Mucosa of descending colon (tissue), 3 donors: ENCODE results near the gene SMNDC1. TPM values are rescaled to one million over a fixed set of nuclear protein-coding genes. Genes with fewer than 3 reads are reported as not detected.

Experiments
- ATAC-seq: fragments of 200-7000 bp; cut with Tn5 transposase; one replicate; pipeline ENCODE4 v1.9.1; 2020; ENCODE audit warnings: mild to moderate bottlenecking, moderate library complexity
- DNase-seq, 3 donors: peaks; one replicate each; pipeline ENCODE4 v3.0.0-alpha.2; 2020
- H3K36me3 ChIP-seq: fragments of 200-600 bp; one replicate; pipeline ENCODE4 v1.8.0; 2021; ENCODE audit warnings: low read depth, mild to moderate bottlenecking
- H3K4me1 ChIP-seq: fragments of 200-600 bp; one replicate; pipeline ENCODE4 v1.8.0; 2021; ENCODE audit warnings: low read depth, mild to moderate bottlenecking
- H3K4me3 ChIP-seq: fragments of 200-600 bp; one replicate; pipeline ENCODE4 v1.8.0; 2021; ENCODE audit warnings: mild to moderate bottlenecking
- H3K9me3 ChIP-seq: fragments of 200-600 bp; one replicate; pipeline ENCODE4 v1.8.0; 2021; ENCODE audit warnings: mild to moderate bottlenecking
- intact Hi-C, 2 donors: fragments of 100-400 bp; cut with DNase I in 1 of 2; cut with micrococcal nuclease in 1 of 2; formaldehyde crosslinking; loops; one replicate each; pipeline versions ENCODE4 v1.11.0 to v1.11.1; 2022; cut with DNase I, micrococcal nuclease
- total RNA-seq, 3 donors: library from RNA; stranded (reverse); fragmentation: NEBNext Ultra II Directional in 2 of 3; extraction: Animal tissue kit (Norgen Biotek cat#: 25700) in 2 of 3; gene quantifications; one replicate each; pipeline versions ENCODE4 v1.2.1 to v1.2.4, GENCODE V29; 2021 to 2023
- TF ChIP-seq, protein P1 (sequence below): fragments of 200-600 bp; IDR thresholded peaks from one replicate; pipeline ENCODE4 v1.8.0; 2022; ENCODE audit warnings: antibody characterized with exemption, mild to moderate bottlenecking
- donor health status: DM: no; HTN: no; CAD: no; lungs with moderate emphysema.
- donor health status: DM: no; HTN: no; CAD: no.
- donor health status: DM: no; HTN: yes; CAD: no.

The SMNDC1 gene
- total RNA-seq, 3 donors from 2014 or later = 19.3 to 30.1 (median 24.8) TPM

DNA sequence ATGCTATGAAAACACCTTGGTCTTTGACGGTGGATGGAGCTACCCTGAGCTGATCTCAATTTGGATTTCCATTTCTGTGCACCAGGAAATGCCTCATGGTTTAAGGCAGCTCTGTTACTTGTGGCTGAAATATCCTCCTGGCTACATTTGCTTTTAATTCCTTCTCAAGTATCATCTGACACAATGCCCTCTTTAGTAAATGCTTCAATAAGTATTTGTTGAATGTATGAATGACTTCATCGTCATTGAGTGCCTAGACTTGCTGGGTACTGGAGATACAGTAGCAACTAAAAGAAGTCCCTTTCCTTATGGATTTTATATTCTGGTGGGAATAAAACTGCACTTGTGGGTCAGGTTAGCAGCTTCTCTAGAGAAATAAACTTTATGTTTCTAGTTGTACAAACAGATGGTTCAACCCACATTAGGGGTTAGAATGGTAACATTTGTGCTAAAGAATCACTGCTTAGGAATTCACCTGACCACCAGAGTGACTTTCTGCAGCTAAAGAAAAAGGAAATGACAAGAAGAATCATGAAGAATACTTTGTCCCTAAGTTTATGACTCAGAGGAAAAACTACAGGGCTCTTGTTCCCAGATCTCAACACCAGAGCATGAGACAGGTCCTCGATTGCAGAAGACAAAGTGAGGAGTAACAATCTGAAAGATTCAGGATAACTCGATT, 21.8 kb upstream of the SMNDC1 start:
- no peak for ATAC-seq
- DNase-seq = no peak

DNA sequence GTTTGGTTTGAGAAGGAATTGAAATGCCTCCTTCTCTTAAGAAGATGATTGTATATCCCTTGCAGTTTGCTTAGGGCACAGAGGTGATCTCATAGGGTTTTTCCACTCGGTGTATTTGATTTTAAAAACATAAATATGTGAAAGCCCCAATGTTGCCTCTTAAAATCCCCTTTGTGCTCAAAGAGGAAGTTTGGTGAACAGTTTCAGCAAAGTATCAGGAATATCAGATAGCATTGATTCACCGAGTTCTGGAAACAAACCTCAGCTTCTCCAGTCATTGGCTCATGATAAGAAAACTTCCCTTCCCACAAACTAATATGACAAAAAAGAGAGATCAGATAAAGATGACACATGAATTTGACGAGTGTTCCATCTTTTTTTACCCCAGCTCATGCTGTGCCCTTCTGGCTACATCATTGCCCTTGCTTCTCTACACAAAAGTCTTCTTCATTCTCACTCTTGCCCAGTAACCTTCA, 20.1 kb upstream of the SMNDC1 start:
- ATAC-seq (no peak), DNase-seq (no peak)
- Histone ChIP-seq H3K4me1 (no peaks in the 10 kb centered on the region), H3K4me3 (no peak overlapping the region), H3K9me3 (no peaks in the 10 kb centered on the region), H3K36me3 (no peaks in the 10 kb centered on the region)
- intact Hi-C loops = no loop called here
- TF ChIP-seq, protein P1, sequence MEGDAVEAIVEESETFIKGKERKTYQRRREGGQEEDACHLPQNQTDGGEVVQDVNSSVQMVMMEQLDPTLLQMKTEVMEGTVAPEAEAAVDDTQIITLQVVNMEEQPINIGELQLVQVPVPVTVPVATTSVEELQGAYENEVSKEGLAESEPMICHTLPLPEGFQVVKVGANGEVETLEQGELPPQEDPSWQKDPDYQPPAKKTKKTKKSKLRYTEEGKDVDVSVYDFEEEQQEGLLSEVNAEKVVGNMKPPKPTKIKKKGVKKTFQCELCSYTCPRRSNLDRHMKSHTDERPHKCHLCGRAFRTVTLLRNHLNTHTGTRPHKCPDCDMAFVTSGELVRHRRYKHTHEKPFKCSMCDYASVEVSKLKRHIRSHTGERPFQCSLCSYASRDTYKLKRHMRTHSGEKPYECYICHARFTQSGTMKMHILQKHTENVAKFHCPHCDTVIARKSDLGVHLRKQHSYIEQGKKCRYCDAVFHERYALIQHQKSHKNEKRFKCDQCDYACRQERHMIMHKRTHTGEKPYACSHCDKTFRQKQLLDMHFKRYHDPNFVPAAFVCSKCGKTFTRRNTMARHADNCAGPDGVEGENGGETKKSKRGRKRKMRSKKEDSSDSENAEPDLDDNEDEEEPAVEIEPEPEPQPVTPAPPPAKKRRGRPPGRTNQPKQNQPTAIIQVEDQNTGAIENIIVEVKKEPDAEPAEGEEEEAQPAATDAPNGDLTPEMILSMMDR = no peak

More for the DNA sequence above, 21.8 kb upstream of the SMNDC1 start:
- Histone ChIP-seq H3K36me3 (no peaks in the 10 kb centered on the region), H3K4me3 (no peak overlapping the region), H3K9me3 (no peaks in the 10 kb centered on the region), H3K4me1 (no peaks in the 10 kb centered on the region)
- TF ChIP-seq, protein P1 = no peak
- intact Hi-C loops = no loop called here

DNA sequence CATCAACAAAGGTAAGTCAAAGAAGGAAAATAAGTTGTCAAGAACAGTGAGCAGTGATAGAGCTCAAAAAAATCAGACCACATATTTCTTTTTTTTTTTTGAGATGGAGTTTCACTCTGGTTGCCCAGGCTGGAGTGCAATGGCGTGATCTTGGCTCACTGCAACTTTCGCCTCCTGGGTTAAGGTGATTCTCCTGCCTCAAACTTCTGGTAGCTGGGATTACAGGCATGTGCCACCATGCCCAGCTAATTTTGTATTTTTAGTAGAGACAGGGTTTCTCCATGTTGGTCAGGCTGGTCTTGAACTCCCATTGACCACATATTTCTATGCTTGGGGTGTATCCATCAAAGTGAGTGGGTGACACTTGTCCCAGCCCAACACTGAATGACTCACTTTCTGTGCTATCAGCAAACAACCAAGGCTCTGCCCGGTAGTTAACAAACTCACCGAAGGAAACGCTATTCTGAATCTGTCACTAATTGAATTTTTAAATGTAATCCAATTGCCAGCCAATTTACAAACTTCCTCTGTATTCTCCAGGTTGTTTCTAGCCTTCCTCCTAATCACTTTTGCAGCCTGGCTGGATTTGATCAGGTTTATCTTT, 19.6 kb upstream of the SMNDC1 start:
- Histone ChIP-seq H3K4me3 (no peak overlapping the region), H3K4me1 (no peaks in the 10 kb centered on the region), H3K36me3 (no peaks in the 10 kb centered on the region), H3K9me3 (no peaks in the 10 kb centered on the region)
- no peak for ATAC-seq
- DNase-seq = no peak
- TF ChIP-seq, protein P1 = no peak
- intact Hi-C loops = no loop called here

DNA sequence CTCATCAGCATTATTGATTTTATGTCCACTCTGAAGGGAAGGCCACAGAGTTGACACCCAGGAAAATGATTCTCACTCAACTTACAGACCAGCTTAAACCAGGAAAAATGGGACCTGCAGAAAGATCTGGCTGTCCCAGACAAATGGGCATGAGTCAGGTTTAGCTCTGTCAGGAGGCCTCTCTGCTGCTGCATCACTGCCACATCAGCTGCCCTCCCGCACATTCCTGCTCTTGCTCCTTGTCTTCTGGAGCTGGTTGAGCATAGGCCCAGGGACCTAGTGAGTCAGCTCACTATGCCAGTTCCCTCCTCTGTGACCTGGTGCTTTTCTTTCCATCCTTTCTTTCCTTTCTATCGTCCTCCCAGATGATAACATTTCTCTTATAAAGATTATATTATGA, 18.8 kb upstream of the SMNDC1 start:
- no peak overlapping the region for H3K4me3 ChIP-seq
- TF ChIP-seq, protein P1 = no peak
- intact Hi-C loops = no loop called here
- H3K4me1 ChIP-seq = no peaks in the 10 kb centered on the region
- no peaks in the 10 kb centered on the region for H3K9me3 ChIP-seq
- ATAC-seq (no peak), DNase-seq (no peak)
- no peaks in the 10 kb centered on the region for H3K36me3 ChIP-seq

DNA sequence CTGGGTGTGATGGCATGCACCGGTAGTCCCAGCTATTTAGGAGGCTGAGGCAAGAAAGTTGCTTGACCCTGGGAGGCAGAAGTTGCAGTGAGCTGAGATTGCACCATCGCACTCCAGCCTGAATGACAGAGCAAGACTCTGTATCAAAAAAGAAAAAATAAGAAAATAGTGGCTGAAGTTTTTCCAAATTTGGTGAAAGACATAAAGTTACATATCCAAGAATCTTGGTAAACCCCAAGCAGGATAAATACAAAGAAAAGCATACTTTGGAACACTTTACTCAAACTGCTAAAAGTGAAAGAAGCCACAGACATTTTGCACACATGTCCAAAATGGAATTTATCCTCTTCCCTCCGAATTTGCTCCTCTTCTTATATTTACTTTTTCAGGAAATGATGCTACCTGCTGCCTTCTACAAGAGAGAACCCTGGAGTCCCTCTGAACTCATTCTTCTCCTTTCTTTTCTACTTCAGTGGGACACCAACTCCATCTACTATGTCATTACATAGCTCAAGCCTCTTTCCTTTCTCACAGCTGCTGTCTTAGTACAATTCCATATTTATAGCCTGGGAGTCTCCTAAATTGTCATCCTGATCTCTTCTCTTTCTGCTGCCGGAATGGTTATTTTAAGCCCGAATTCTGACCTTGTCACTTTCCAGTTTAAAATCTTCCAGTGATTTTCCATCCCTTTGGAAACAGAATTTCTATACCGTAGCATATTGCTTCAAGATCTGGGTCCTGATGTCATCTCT, 17.3 kb upstream of the SMNDC1 start:
- Histone ChIP-seq H3K4me1 (no peaks in the 10 kb centered on the region), H3K36me3 (no peaks in the 10 kb centered on the region), H3K9me3 (no peaks in the 10 kb centered on the region), H3K4me3 (no peak overlapping the region)
- TF ChIP-seq, protein P1 = no peak
- no peak for DNase-seq
- no peak for ATAC-seq
- intact Hi-C loops = no loop called here
